OCI-LY7 (cell line): ENCODE measurements around the gene RRAD. TPM values are rescaled to one million over a fixed set of nuclear protein-coding genes. Genes with fewer than 3 reads are reported as not detected.

ENCODE experiments used
- BruUV-seq: library from RNA; stranded (reverse); fragments of 400-500 nt; replicated peaks from 2 replicates; lab custom pipeline; 2021; lab: Mats Ljungman, UMichigan
- CTCF ChIA-PET: fragments of 300-600 bp; sonication (Branson Sonifier 250); formaldehyde crosslinking; loops from one replicate; lab custom pipeline; 2022; ENCODE audit warnings: antibody characterized with exemption; ENCODE audit not compliant: unreplicated experiment; lab: Charles Lee
- POLR2A ChIA-PET: fragments of 300-600 bp; sonication (Branson Sonifier 250); formaldehyde crosslinking; loops from one replicate; lab custom pipeline; 2022; ENCODE audit warnings: antibody characterized with exemption; lab: Charles Lee
- DNase-seq: peaks from one replicate; pipeline ENCODE4 v3.0.0-alpha.2; 2015; ENCODE audit warnings: low spot score
- H2AFZ ChIP-seq: fragments of 200-600 bp; sonication (generic), shearing (Covaris generic); 2 replicates; pipeline ENCODE4 v1.6.1; 2014; ENCODE audit warnings: mild to moderate bottlenecking, antibody characterized with exemption, low read length, moderate library complexity
- H3K27ac ChIP-seq: fragments of 200-600 bp; sonication (generic); 2 replicates; pipeline ENCODE4 v1.5.1; 2014; ENCODE audit warnings: mixed run types, low read depth, mild to moderate bottlenecking, moderate library complexity, low read length, inconsistent platforms; ENCODE audit not compliant: poor library complexity, severe bottlenecking
- H3K36me3 ChIP-seq: fragments of 200-600 bp; sonication (generic); 2 replicates; pipeline ENCODE4 v1.6.1; 2014; ENCODE audit warnings: mild to moderate bottlenecking, antibody characterized with exemption, low read length, moderate library complexity, mixed read lengths; ENCODE audit not compliant: insufficient read depth
- H3K4me1 ChIP-seq: fragments of 200-600 bp; sonication (generic); 2 replicates; pipeline ENCODE4 v1.5.1; 2014; ENCODE audit warnings: mild to moderate bottlenecking, low read length; ENCODE audit not compliant: insufficient read depth, poor library complexity, severe bottlenecking
- H3K4me2 ChIP-seq: fragments of 200-600 bp; sonication (generic); 2 replicates; pipeline ENCODE4 v1.6.1; 2014; ENCODE audit warnings: mild to moderate bottlenecking, low read length
- H3K4me3 ChIP-seq: fragments of 200-600 bp; sonication (generic); 2 replicates; pipeline ENCODE4 v1.5.1; 2014; ENCODE audit warnings: mild to moderate bottlenecking, low read depth, low read length; ENCODE audit not compliant: poor library complexity, severe bottlenecking
- H3K79me2 ChIP-seq: fragments of 200-600 bp; sonication (generic); 2 replicates; pipeline ENCODE4 v1.6.1; 2016; ENCODE audit warnings: low read depth, mild to moderate bottlenecking, low read length, moderate library complexity, mixed read lengths; ENCODE audit not compliant: insufficient read depth
- H3K9me2 ChIP-seq: fragments of 200-600 bp; sonication (generic); 2 replicates; pipeline ENCODE4 v1.6.1; 2016; ENCODE audit warnings: mild to moderate bottlenecking, low read length, mixed read lengths; ENCODE audit not compliant: insufficient read depth
- H3K9me3 ChIP-seq: fragments of 200-600 bp; sonication (generic); 2 replicates; pipeline ENCODE4 v1.6.1; 2014; ENCODE audit warnings: mild to moderate bottlenecking, mixed run types, low read length, mixed read lengths
- H4K20me1 ChIP-seq: fragments of 200-600 bp; sonication (generic); 2 replicates; pipeline ENCODE4 v1.6.1; 2014; ENCODE audit warnings: mild to moderate bottlenecking, antibody characterized with exemption, low read length, moderate library complexity, mixed read lengths; ENCODE audit not compliant: insufficient read depth
- CTCF ChIP-seq: fragments of 200-600 bp; sonication (generic); conservative IDR thresholded peaks from 2 replicates; pipeline ENCODE4 v1.5.1; 2014; ENCODE audit warnings: mild to moderate bottlenecking, antibody characterized with exemption, low read length, moderate library complexity, mixed read lengths
- EZH2phosphoT487 ChIP-seq: fragments of 200-600 bp; sonication (generic); IDR thresholded peaks from 2 replicates; pipeline ENCODE4 v1.6.1; 2018; ENCODE audit warnings: low read depth, borderline replicate concordance, mild to moderate bottlenecking, mixed run types, antibody characterized with exemption, low read length, moderate library complexity, mixed read lengths
- intact Hi-C: fragments of 100-400 bp; cut with micrococcal nuclease; formaldehyde crosslinking; loops from one replicate; pipeline ENCODE4 v1.10.0; 2022; ENCODE audit not compliant: unreplicated experiment
- total RNA-seq, 2 experiments: library from RNA; depleted of rRNA in 1 of 2; stranded (reverse); fragments of >200 nt in 1 of 2; shearing (Covaris generic) in 1 of 2; gene quantifications; 2 replicates each; pipeline ENCODE4 v1.2.3, GENCODE V29; 2014 to 2022

RRAD gene
- total RNA-seq, 2 experiments from 2014 or later, result 0.09 TPM; not detected in 1

DNA sequence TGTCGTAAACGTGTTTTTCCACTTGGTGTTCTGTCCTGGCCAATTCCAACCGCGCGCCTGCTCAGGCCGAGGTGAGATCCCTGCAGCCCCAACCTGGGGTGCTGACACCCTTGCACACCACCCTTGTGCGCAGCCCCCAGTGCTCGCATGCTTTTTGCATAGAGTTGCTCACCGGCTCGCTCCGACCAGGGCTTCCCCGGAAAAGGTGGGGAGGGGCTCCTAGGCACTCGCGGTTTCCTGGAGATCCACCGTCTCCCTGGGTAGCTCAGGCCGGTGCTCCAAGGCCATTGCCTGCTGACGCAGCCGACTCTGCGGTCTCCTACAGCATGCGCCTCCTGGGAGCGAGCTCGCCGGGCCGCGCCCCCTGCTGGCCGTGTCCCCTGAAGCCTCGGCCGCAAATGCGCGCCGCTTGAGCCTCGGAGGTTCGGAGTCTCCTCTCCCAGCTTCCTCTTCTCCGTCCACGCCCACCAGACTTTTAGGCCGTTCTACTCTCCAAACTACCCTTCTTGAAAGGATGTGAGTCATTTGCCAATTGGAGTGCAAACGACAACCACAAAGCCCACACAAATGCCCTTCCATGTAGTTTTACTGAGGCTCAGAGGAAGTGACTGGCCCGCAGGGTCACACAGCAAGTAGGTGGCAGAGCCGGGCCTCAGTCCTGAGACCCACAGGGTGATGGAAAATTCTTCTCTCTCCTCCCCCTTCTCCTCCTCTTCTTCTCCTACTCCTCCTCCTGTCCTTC is 52.2 kb downstream of the RRAD start:
- no TSS peak for BruUV-seq
- H3K79me2 ChIP-seq, result no peaks in the 10 kb centered on the region
- TF ChIP-seq CTCF, result peak; percentile 99
- no peak for TF ChIP-seq EZH2phosphoT487
- no peaks in the 10 kb centered on the region for H4K20me1 ChIP-seq
- H3K36me3 ChIP-seq, result no peaks in the 10 kb centered on the region
- intact Hi-C loops, result loop anchor here (2.0 kb wide), 3 partner anchors 42 to 466 kb away; partner anchors contain the start of gene NAE1
- DNase-seq, result peak; percentile 88
- peak overlapping the region; percentile 42 for H3K27ac ChIP-seq
- no peaks in the 10 kb centered on the region for H3K9me2 ChIP-seq
- peaks cover 37% of the 10 kb centered on the region for H3K4me1 ChIP-seq
- peak overlapping the region; percentile 68 for H3K4me2 ChIP-seq
- ChIA-PET CTCF (interaction anchor here (0.7 to 1.6 kb wide), 3 partner anchors 10 to 146 kb away, joined by 3 to 6 read pairs (median 5); partner anchors contain the start of gene NAE1), POLR2A (interaction anchor here (1.1 to 1.2 kb wide), 3 partner anchors 9 to 56 kb away, joined by 3 to 5 read pairs (median 4); no protein-coding TSS in a partner anchor)
- H3K4me3 ChIP-seq, result peak overlapping the region; percentile 37
- H3K9me3 ChIP-seq, result peaks cover 6% of the 10 kb centered on the region; the same call in 1 of the 2 replicates
- H2AFZ ChIP-seq, result peak overlapping the region; percentile 89

GRCh38 chr16:66872559-66872942 is 52.8 kb downstream of the RRAD start:
- POLR2A ChIA-PET, result interaction anchor here (1.1 to 1.2 kb wide), 3 partner anchors 10 to 56 kb away, joined by 3 to 5 read pairs (median 4); no protein-coding TSS in a partner anchor
- peak overlapping the region; percentile 89 for H2AFZ ChIP-seq

More at GRCh38 chr16:66872559-66872942, 52.8 kb downstream of the RRAD start:
- Histone ChIP-seq H3K9me2 (no peaks in the 10 kb centered on the region), H4K20me1 (no peaks in the 10 kb centered on the region), H3K27ac (no peak overlapping the region), H3K4me2 (peak overlapping the region; percentile 68), H3K9me3 (peaks cover 6% of the 10 kb centered on the region; the same call in 1 of the 2 replicates), H3K4me1 (peaks cover 31% of the 10 kb centered on the region), H3K4me3 (peak overlapping the region; percentile 37), H3K36me3 (no peaks in the 10 kb centered on the region), H3K79me2 (no peaks in the 10 kb centered on the region)
- TF ChIP-seq CTCF, result no peak
- TF ChIP-seq EZH2phosphoT487, result no peak
- intact Hi-C loops, result loop anchor here (2.0 kb wide), 3 partner anchors 42 to 466 kb away; partner anchors contain the start of gene NAE1
- no peak for DNase-seq
- CTCF ChIA-PET, result interaction anchor here (0.7 to 1.6 kb wide), 3 partner anchors 9 to 146 kb away, joined by 3 to 6 read pairs (median 5); partner anchors contain the start of gene NAE1
- no TSS peak for BruUV-seq
